HepG2 (cell line): ENCODE measurements around the gene SOX4. TPM values are rescaled to one million over a fixed set of nuclear protein-coding genes. Genes with fewer than 3 reads are reported as not detected.

Source experiments
- ATAC-seq: fragments of 200-7000 bp; cut with Tn5 transposase; 3 replicates; pipeline ENCODE4 v1.9.1; 2020; ENCODE audit warnings: mild to moderate bottlenecking, moderate library complexity
- BruUV-seq: library from RNA; stranded (reverse); fragments of 400-500 nt; replicated peaks from 2 replicates; lab custom pipeline; 2021; lab: Mats Ljungman, UMichigan
- CTCF ChIA-PET: fragments of 300-600 bp; formaldehyde crosslinking; extraction: SDS; loops from one replicate; lab custom pipeline; 2021; ENCODE audit warnings: low total read pairs, inconsistent platforms, low intra/inter-chr PET ratio; lab: Yijun Ruan, JAX
- POLR2A ChIA-PET: fragments of 350-600 bp; sonication (Branson Sonifier 250); formaldehyde crosslinking; loops from one replicate; lab custom pipeline; 2020; ENCODE audit warnings: antibody characterized with exemption, inconsistent platforms; lab: Yijun Ruan, JAX
- DNase-seq: peaks from one replicate; pipeline ENCODE4 v3.0.0-alpha.2; 2015; ENCODE audit warnings: low spot score
- FAIRE-seq: peaks from 3 replicates; lab custom pipeline; 2011; peaks lifted over from hg19 to GRCh38; lab: Jason Lieb, UNC
- H2AFZ ChIP-seq: one replicate; pipeline ENCODE4 v1.6.1; 2011; ENCODE audit warnings: low read length, inconsistent platforms
- H3K27ac ChIP-seq: fragments of 300-600 bp; 3 replicates; pipeline ENCODE4 v1.8.0; 2011; ENCODE audit warnings: mixed run types, mild to moderate bottlenecking, mixed read lengths, low read length, inconsistent platforms; ENCODE audit not compliant: insufficient read depth; ENCODE audit errors: extremely low read length
- H3K27me3 ChIP-seq, 2 experiments: fragments of 200-600 bp in 1 of 2; 2 replicates in 1 of 2; 3 replicates in 1 of 2; pipeline versions ENCODE4 v1.6.0 to v1.8.0; 2011; ENCODE audit warnings: low read length in 2 of 2, mild to moderate bottlenecking in 2 of 2, moderate library complexity in 2 of 2, inconsistent platforms in 1 of 2; ENCODE audit not compliant: insufficient read depth in 2 of 2, control insufficient read depth in 1 of 2
- H3K36me3 ChIP-seq, 2 experiments: fragments of 200-600 bp in 1 of 2; replicated peaks in 1 of 2; 2 replicates in 1 of 2; 3 replicates in 1 of 2; pipeline versions ENCODE4 v1.5.1 to v1.8.0; 2011; ENCODE audit warnings: low read length in 2 of 2, inconsistent platforms in 1 of 2; ENCODE audit not compliant: insufficient read depth in 2 of 2, control insufficient read depth in 1 of 2
- H3K4me1 ChIP-seq: 2 replicates; pipeline ENCODE4 v1.5.1; 2012; ENCODE audit warnings: low read length, inconsistent platforms; ENCODE audit not compliant: insufficient read depth
- H3K4me2 ChIP-seq: 2 replicates; pipeline ENCODE4 v1.6.0; 2011; ENCODE audit warnings: low read depth, low read length, inconsistent platforms
- H3K4me3 ChIP-seq, 3 experiments: fragments of 200-600 bp in 1 of 3; sonication (generic), shearing (Covaris generic) in 1 of 3; replicated peaks in 1 of 3; 2 replicates each; pipeline ENCODE4 v1.5.1; 2011 to 2016; ENCODE audit warnings: low read length in 3 of 3, inconsistent platforms in 2 of 3, low read depth in 2 of 3, mild to moderate bottlenecking in 2 of 3, control low read depth in 1 of 3, mixed read lengths in 1 of 3; ENCODE audit not compliant: insufficient read depth in 1 of 3
- H3K79me2 ChIP-seq: one replicate; pipeline ENCODE4 v1.6.1; 2011; ENCODE audit warnings: low read length, inconsistent platforms; ENCODE audit not compliant: insufficient read depth
- H3K9ac ChIP-seq: 2 replicates; pipeline ENCODE4 v1.6.0; 2011; ENCODE audit warnings: mild to moderate bottlenecking, low read depth, low read length, inconsistent platforms; ENCODE audit not compliant: insufficient read depth
- H3K9me3 ChIP-seq: 2 replicates; pipeline ENCODE4 v1.5.1; 2012; ENCODE audit warnings: mild to moderate bottlenecking, low read length
- H4K20me1 ChIP-seq: 2 replicates; pipeline ENCODE4 v1.6.0; 2011; ENCODE audit warnings: inconsistent platforms, mild to moderate bottlenecking, low read length, moderate library complexity; ENCODE audit not compliant: insufficient read depth
- ATF4 ChIP-seq, 2 experiments: fragments of 450-650 bp in 1 of 2; sonication (generic) in 1 of 2; formaldehyde crosslinking; IDR thresholded peaks; 2 replicates each; pipeline versions ENCODE4 v1.5.0 to v1.8.0; 2020 to 2022; ENCODE audit warnings: mild to moderate bottlenecking in 1 of 2, missing genetic modification reagents in 1 of 2
- BCL6 ChIP-seq: IDR thresholded peaks from 2 replicates; pipeline ENCODE4 v1.6.1; 2016; ENCODE audit warnings: missing genetic modification reagents, missing compliant biosample characterization
- DNMT3B ChIP-seq: conservative IDR thresholded peaks from 2 replicates; pipeline ENCODE4 v1.6.1; 2016; ENCODE audit warnings: missing biosample characterization, control low read depth
- EZH2 ChIP-seq: conservative IDR thresholded peaks from 2 replicates; pipeline ENCODE4 v1.6.1; 2012; ENCODE audit warnings: mild to moderate bottlenecking, low read depth, low read length, moderate library complexity
- FOXK2 ChIP-seq: fragments of 450-650 bp; IDR thresholded peaks from 2 replicates; pipeline ENCODE4 v1.6.1; 2016
- HNRNPLL ChIP-seq: fragments of 200-400 bp; formaldehyde crosslinking; IDR thresholded peaks from 2 replicates; pipeline ENCODE4 v1.6.1; 2017; ENCODE audit warnings: mild to moderate bottlenecking, low read depth, low read length; ENCODE audit not compliant: poor library complexity, severe bottlenecking
- KDM2A ChIP-seq: sonication (generic); formaldehyde crosslinking; IDR thresholded peaks from 2 replicates; pipeline ENCODE4 v1.4.0; 2020; ENCODE audit warnings: low read depth, missing genetic modification reagents, borderline replicate concordance
- KDM5B ChIP-seq: sonication (generic); formaldehyde crosslinking; IDR thresholded peaks from 2 replicates; pipeline ENCODE4 v1.4.0; 2020; ENCODE audit warnings: missing genetic modification reagents, mild to moderate bottlenecking, borderline replicate concordance
- LBX2 ChIP-seq: sonication (generic); formaldehyde crosslinking; IDR thresholded peaks from 2 replicates; pipeline ENCODE4 v1.5.0; 2020; ENCODE audit warnings: missing genetic modification reagents, mild to moderate bottlenecking, borderline replicate concordance
- REPIN1 ChIP-seq: sonication (generic); formaldehyde crosslinking; IDR thresholded peaks from 2 replicates; pipeline ENCODE4 v1.8.0; 2022; ENCODE audit warnings: missing genetic modification reagents, low read depth, mild to moderate bottlenecking, borderline replicate concordance
- SRSF1 ChIP-seq: fragments of 200-400 bp; formaldehyde crosslinking; optimal IDR thresholded peaks from 2 replicates; pipeline ENCODE3; 2017; ENCODE audit warnings: mild to moderate bottlenecking, low read depth, low read length, moderate library complexity
- ZNF17 ChIP-seq: sonication (generic); formaldehyde crosslinking; IDR thresholded peaks from 2 replicates; pipeline ENCODE4 v1.5.0; 2020; ENCODE audit warnings: mild to moderate bottlenecking, missing genetic modification reagents
- ZNF260 ChIP-seq: sonication (generic); formaldehyde crosslinking; IDR thresholded peaks from 2 replicates; pipeline ENCODE4 v1.4.0; 2020; ENCODE audit warnings: missing genetic modification reagents, low read depth, mild to moderate bottlenecking, borderline replicate concordance
- ZNF512 ChIP-seq: sonication (generic); formaldehyde crosslinking; IDR thresholded peaks from 2 replicates; pipeline ENCODE4 v1.4.0; 2020; ENCODE audit warnings: mild to moderate bottlenecking, missing genetic modification reagents
- ZNF687 ChIP-seq: sonication (generic); formaldehyde crosslinking; IDR thresholded peaks from 2 replicates; pipeline ENCODE4 v1.5.1; 2020; ENCODE audit warnings: mild to moderate bottlenecking, missing genetic modification reagents, moderate library complexity
- ZNF777 ChIP-seq: sonication (generic); formaldehyde crosslinking; IDR thresholded peaks from 2 replicates; pipeline ENCODE4 v1.4.0; 2020; ENCODE audit warnings: missing genetic modification reagents
- whole genome bisulfite sequencing: methylation state at CpG from one replicate; pipeline ENCODE4 v1.1.6; 2017; ENCODE audit warnings: low lambda C conversion rate; 5-methylcytosine and 5-hydroxymethylcytosine counted together
- in situ Hi-C: cut with HindIII; loops from 2 replicates; pipeline ENCODE4 v1.10.0; 2017; ENCODE audit warnings: low pct_unique_long_range_greater_than_20kb; ENCODE audit not compliant: extremely low pct_ligation_motif_present
- intact Hi-C: fragments of 100-400 bp; cut with micrococcal nuclease; formaldehyde crosslinking; loops from one replicate; pipeline ENCODE4 v1.10.0; 2022; ENCODE audit not compliant: unreplicated experiment
- polyA plus RNA-seq, 8 experiments: library from polyadenylated mRNA; depleted of rRNA in 3 of 8; stranded (reverse) in 7 of 8; unstranded in 1 of 8; fragments of >200 nt; fragmentation: Illumina TruSeq in 4 of 8; extraction: Trizol in 4 of 8; gene quantifications; 2 replicates each; pipeline versions ENCODE4 v1.2.1 to v1.2.3, GENCODE V29; 2011 to 2016; ENCODE audit warnings: low read depth in 4 of 8, missing spikeins in 1 of 8, mixed read lengths in 1 of 8; ENCODE audit not compliant: insufficient read depth in 1 of 8
- total RNA-seq, 5 experiments: library from RNA; depleted of rRNA; stranded (reverse); fragments of >200 nt; fragmentation: Illumina TruSeq; extraction: Trizol; gene quantifications; 2 replicates each; pipeline ENCODE4 v1.2.3, GENCODE V29; 2016; ENCODE audit warnings: low read depth in 1 of 5

The SOX4 gene
- total and polyA plus RNA-seq, 2 of the 13 experiments (the other 11 are each of a cell fraction or from before 2014, with no cell fraction given), result 2.6 to 3.4 TPM

- no peaks in the 10 kb centered on the region for H3K9me3 ChIP-seq
- H3K79me2 ChIP-seq, result no peaks in the 10 kb centered on the region
- no peak for DNase-seq
- CTCF ChIA-PET, result no interaction called here
- H3K27me3 ChIP-seq, result peaks cover 0 to 34% of the 10 kb centered on the region in 2 experiments; a peak in 3 of 5 replicates
- H3K4me3 ChIP-seq, result peak overlapping the region; percentile 46 to 86 (median 71)
- no peak for ATAC-seq
- H4K20me1 ChIP-seq, result peaks cover 3% of the 10 kb centered on the region; the same call in 1 of the 2 replicates
- H2AFZ ChIP-seq, result no peak overlapping the region
- in situ Hi-C loops, result no loop called here
- intact Hi-C loops, result no loop called here
- no peaks in the 10 kb centered on the region for H3K36me3 ChIP-seq
- WGBS, result 18% methylated on average over 43 of the region's 43 CpGs
- POLR2A ChIA-PET, result interaction anchor here (1.5 kb wide), 1 partner anchor 9 kb away, joined by 5 read pairs; no protein-coding TSS in a partner anchor
- H3K27ac ChIP-seq, result no peak overlapping the region
- BruUV-seq, result TSS peak; percentile 21
- FAIRE-seq, result no peak
- H3K4me1 ChIP-seq, result peaks cover 37% of the 10 kb centered on the region
- H3K9ac ChIP-seq, result no peak overlapping the region
- peak overlapping the region; percentile 98 for H3K4me2 ChIP-seq
- TF ChIP-seq ZNF17 (no peak), KDM5B (0 out of 2 replicates have a peak, but pooled peaks have one; percentile 32), BCL6 (CRISPR knock-in tag) (no peak), REPIN1 (CRISPR knock-in tag) (0 out of 2 replicates have a peak, but pooled peaks have one; percentile 46), KDM2A (CRISPR knock-in tag) (0 out of 2 replicates have a peak, but pooled peaks have one; percentile 3), HNRNPLL (peak; percentile 40), FOXK2 (no peak), DNMT3B (CRISPR knock-in tag) (no peak), ATF4 (CRISPR knock-in tag; IDR thresholded peaks at IDR 0.05) (no peak), ZNF687 (peak; percentile 32; the same call in 1 of the 2 replicates), LBX2 (CRISPR knock-in tag) (no peak), SRSF1 (peak; percentile 82), ZNF260 (CRISPR knock-in tag) (no peak), EZH2 (peak; percentile 97), ZNF777 (CRISPR knock-in tag) (0 out of 2 replicates have a peak, but pooled peaks have one; percentile 10), ZNF512 (CRISPR knock-in tag) (0 out of 2 replicates have a peak, but pooled peaks have one; percentile 11)
Observed at GRCh38 chr6:21596145-21596948, 2.8 kb downstream of the SOX4 start.
